Measurements from ENCODE around the gene ARHGAP19. TPM values are rescaled to one million over a fixed set of nuclear protein-coding genes. Genes with fewer than 3 reads are reported as not detected.

Gene ARHGAP19
- total and polyA plus RNA-seq, 2 donors (not counting 3 experiments of a cell fraction or from before 2014, with no cell fraction given): 6.8 to 20.0 TPM

DNA sequence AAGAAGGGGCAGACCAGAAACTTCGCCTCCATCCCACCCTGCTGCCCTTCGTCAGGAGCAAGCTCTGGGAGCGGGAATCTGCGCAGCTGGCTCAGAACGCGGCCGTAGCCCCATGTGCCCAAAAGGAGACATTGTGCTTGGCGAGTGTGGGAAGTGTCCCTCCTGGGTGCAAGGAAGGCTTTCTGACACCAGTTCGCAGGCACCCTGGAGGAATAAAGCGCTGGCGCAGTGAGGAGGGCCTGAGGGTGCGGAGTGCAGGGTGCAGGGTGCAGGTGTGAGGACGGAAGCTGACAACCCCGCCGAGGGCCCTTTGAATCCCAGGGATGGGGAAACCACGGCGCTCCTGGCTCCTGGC, 107.5 kb downstream of the ARHGAP19 start:
- TF ChIP-seq MYC (IDR thresholded peaks at IDR 0.05; ENCODE audit: low read depth, low read length): no peak
- TF ChIP-seq EZH2 (IDR thresholded peaks at IDR 0.05; ENCODE audit: borderline replicate concordance, low read depth, low read length, severe bottlenecking): no peak
- TF ChIP-seq, protein P1, sequence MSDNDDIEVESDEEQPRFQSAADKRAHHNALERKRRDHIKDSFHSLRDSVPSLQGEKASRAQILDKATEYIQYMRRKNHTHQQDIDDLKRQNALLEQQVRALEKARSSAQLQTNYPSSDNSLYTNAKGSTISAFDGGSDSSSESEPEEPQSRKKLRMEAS (IDR thresholded peaks at IDR 0.05; ENCODE audit: insufficient read depth, insufficient read length): no peak
- no peak for TF ChIP-seq POLR2AphosphoS5 (IDR thresholded peaks at IDR 0.05; ENCODE audit: insufficient read depth, low read depth, low read length)
- TF ChIP-seq GATA2 (IDR thresholded peaks at IDR 0.05; ENCODE audit: insufficient read depth, insufficient read length, low read depth, low read length): no peak
- no peak for TF ChIP-seq FOS (IDR thresholded peaks at IDR 0.05; ENCODE audit: borderline replicate concordance, insufficient read depth, low read length)
- TF ChIP-seq, protein P2, sequence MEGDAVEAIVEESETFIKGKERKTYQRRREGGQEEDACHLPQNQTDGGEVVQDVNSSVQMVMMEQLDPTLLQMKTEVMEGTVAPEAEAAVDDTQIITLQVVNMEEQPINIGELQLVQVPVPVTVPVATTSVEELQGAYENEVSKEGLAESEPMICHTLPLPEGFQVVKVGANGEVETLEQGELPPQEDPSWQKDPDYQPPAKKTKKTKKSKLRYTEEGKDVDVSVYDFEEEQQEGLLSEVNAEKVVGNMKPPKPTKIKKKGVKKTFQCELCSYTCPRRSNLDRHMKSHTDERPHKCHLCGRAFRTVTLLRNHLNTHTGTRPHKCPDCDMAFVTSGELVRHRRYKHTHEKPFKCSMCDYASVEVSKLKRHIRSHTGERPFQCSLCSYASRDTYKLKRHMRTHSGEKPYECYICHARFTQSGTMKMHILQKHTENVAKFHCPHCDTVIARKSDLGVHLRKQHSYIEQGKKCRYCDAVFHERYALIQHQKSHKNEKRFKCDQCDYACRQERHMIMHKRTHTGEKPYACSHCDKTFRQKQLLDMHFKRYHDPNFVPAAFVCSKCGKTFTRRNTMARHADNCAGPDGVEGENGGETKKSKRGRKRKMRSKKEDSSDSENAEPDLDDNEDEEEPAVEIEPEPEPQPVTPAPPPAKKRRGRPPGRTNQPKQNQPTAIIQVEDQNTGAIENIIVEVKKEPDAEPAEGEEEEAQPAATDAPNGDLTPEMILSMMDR (IDR thresholded peaks at IDR 0.05; ENCODE audit: extremely low read depth in 1 of 2, insufficient read depth in 1 of 2, low read depth in 1 of 2, low read length in 2 of 2): no peak
- no peak for TF ChIP-seq POLR2A (IDR thresholded peaks at IDR 0.05; ENCODE audit: low read depth, low read length)
- no peak for TF ChIP-seq JUN (IDR thresholded peaks at IDR 0.05; ENCODE audit: borderline replicate concordance, insufficient read depth, insufficient read length, low read depth)
- Histone ChIP-seq H3K79me2 (ENCODE audit: control insufficient read depth, insufficient read depth, low read length) (no peaks in the 10 kb centered on the region), H3K9me1 (replicated peaks; ENCODE audit: control insufficient read depth, extremely low read depth, insufficient read depth, low read length) (no peaks in the 10 kb centered on the region), H2AFZ (ENCODE audit: low read depth, low read length) (no peak overlapping the region), H3K4me1 (ENCODE audit: control insufficient read depth, extremely low read depth, insufficient read depth, low read length) (no peaks in the 10 kb centered on the region), H3K27me3 (ENCODE audit: control insufficient read depth in 2 of 2, insufficient read depth in 2 of 2, low read length in 2 of 2) (peaks cover 43 to 63% of the 10 kb centered on the region in 2 experiments), H3K4me3 (replicated peaks in 1 of 3; ENCODE audit: insufficient read depth in 1 of 3, low read depth in 1 of 3, low read length in 3 of 3) (no peak overlapping the region), H4K20me1 (replicated peaks; ENCODE audit: control insufficient read depth, extremely low read depth, insufficient read depth, low read length) (no peaks in the 10 kb centered on the region), H3K9ac (replicated peaks; ENCODE audit: extremely low read depth, insufficient read depth, low read length) (no peak overlapping the region), H3K36me3 (ENCODE audit: control insufficient read depth in 2 of 2, extremely low read depth in 1 of 2, insufficient read depth in 2 of 2, low read length in 2 of 2) (no peaks in the 10 kb centered on the region), H3K4me2 (ENCODE audit: insufficient read depth, low read length) (no peak overlapping the region), H3K27ac (ENCODE audit: insufficient read depth, low read depth, low read length) (no peak overlapping the region), H3K9me3 (replicated peaks; ENCODE audit: control insufficient read depth, insufficient read depth, low read length) (no peaks in the 10 kb centered on the region)
- intact Hi-C loops (cut with micrococcal nuclease): no loop called here
- no TSS peak for BruUV-seq (replicated peaks)
- ChIA-PET CTCF (interaction anchor here (1.3 kb wide), 1 partner anchor 26 kb away, joined by 3 read pairs; no protein-coding TSS in a partner anchor), POLR2A (no interaction called here)
- FAIRE-seq: no peak
- dilution Hi-C loops (cut with MboI; ENCODE audit: extremely low pct_ligation_motif_present, low sequenced_read_pairs): no loop called here
- no peak for DNase-seq (ENCODE audit: low read depth, low spot score)

Measured in endothelial cell of umbilical vein (primary cell).